MCF 10A (cell line): ENCODE results near the gene TRIM71. TPM values are rescaled to one million over a fixed set of nuclear protein-coding genes. Genes with fewer than 3 reads are reported as not detected.

Experiments
- BruUV-seq: library from RNA; stranded (reverse); fragments of 400-500 nt; replicated peaks from 2 replicates; lab custom pipeline; 2021; lab: Mats Ljungman, UMichigan
- CTCF ChIA-PET: fragments of 300-600 bp; sonication (Branson Sonifier 250); formaldehyde crosslinking; extraction: SDS; loops from one replicate; lab custom pipeline; 2021; ENCODE audit warnings: antibody characterized with exemption, inconsistent platforms; lab: Yijun Ruan, JAX
- POLR2A ChIA-PET: fragments of 300-600, 350-650 bp; sonication (Branson Sonifier 250); formaldehyde crosslinking; extraction: SDS; loops from one replicate; lab custom pipeline; 2020; ENCODE audit warnings: antibody characterized with exemption, inconsistent platforms; lab: Yijun Ruan, JAX
- DNase-seq: peaks from one replicate; pipeline ENCODE4 v3.0.0-alpha.2; 2018; ENCODE audit not compliant: unreplicated experiment
- H3K27ac Mint-ChIP-seq: one replicate; pipeline ENCODE4 v1.8.0; 2022; ENCODE audit warnings: mild to moderate bottlenecking, low read depth, mixed read lengths; ENCODE audit not compliant: unreplicated experiment
- H3K27me3 Mint-ChIP-seq: one replicate; pipeline ENCODE4 v1.8.0; 2022; ENCODE audit warnings: mixed read lengths; ENCODE audit not compliant: insufficient read depth, unreplicated experiment
- H3K36me3 Mint-ChIP-seq: one replicate; pipeline ENCODE4 v1.8.0; 2022; ENCODE audit warnings: mild to moderate bottlenecking, moderate library complexity, mixed read lengths; ENCODE audit not compliant: insufficient read depth, unreplicated experiment
- H3K4me1 Mint-ChIP-seq: one replicate; pipeline ENCODE4 v1.8.0; 2022; ENCODE audit warnings: mixed read lengths; ENCODE audit not compliant: insufficient read depth, unreplicated experiment
- H3K4me3 Mint-ChIP-seq: one replicate; pipeline ENCODE4 v1.8.0; 2022; ENCODE audit warnings: mild to moderate bottlenecking, moderate library complexity, mixed read lengths; ENCODE audit not compliant: unreplicated experiment
- H3K9me3 Mint-ChIP-seq: one replicate; pipeline ENCODE4 v1.8.0; 2022; ENCODE audit warnings: mixed read lengths; ENCODE audit not compliant: unreplicated experiment
- CTCF ChIP-seq: fragments of 200-600 bp; IDR thresholded peaks from one replicate; pipeline ENCODE4 v1.8.0; 2022; ENCODE audit warnings: antibody characterized with exemption, mild to moderate bottlenecking; ENCODE audit not compliant: unreplicated experiment
- intact Hi-C: fragments of 100-400 bp; cut with micrococcal nuclease; formaldehyde crosslinking; loops from 2 replicates; pipeline ENCODE4 v1.14.1; 2022
- total RNA-seq: library from RNA; stranded (reverse); gene quantifications from 2 replicates; pipeline ENCODE4 v1.2.3, GENCODE V29; 2022

Gene TRIM71
- total RNA-seq, 1 experiment from 2014 or later, result 0.05 TPM

GRCh38 chr3:32841867-32842470 lies 24.2 kb downstream of the TRIM71 start:
- TF ChIP-seq CTCF, result no peak
- no peaks in the 10 kb centered on the region for H3K9me3 Mint-ChIP-seq
- peak; percentile 3 for DNase-seq
- H3K4me3 Mint-ChIP-seq, result no peak overlapping the region
- no peaks in the 10 kb centered on the region for H3K36me3 Mint-ChIP-seq
- intact Hi-C loops, result no loop called here
- peaks cover 6% of the 10 kb centered on the region for H3K4me1 Mint-ChIP-seq
- no TSS peak for BruUV-seq
- POLR2A ChIA-PET, result no interaction called here
- CTCF ChIA-PET, result interaction anchor here (0.6 to 1.3 kb wide), 3 partner anchors 32 to 411 kb away, joined by 3 read pairs; no protein-coding TSS in a partner anchor
- no peaks in the 10 kb centered on the region for H3K27me3 Mint-ChIP-seq
- no peak overlapping the region for H3K27ac Mint-ChIP-seq

GRCh38 chr3:32842531-32842931 lies 24.7 kb downstream of the TRIM71 start:
- intact Hi-C loops, result no loop called here
- H3K4me1 Mint-ChIP-seq, result peaks cover 6% of the 10 kb centered on the region
- no peak for DNase-seq
- no peaks in the 10 kb centered on the region for H3K9me3 Mint-ChIP-seq
- BruUV-seq, result no TSS peak
- TF ChIP-seq CTCF, result no peak
- H3K4me3 Mint-ChIP-seq, result no peak overlapping the region
- CTCF ChIA-PET, result interaction anchor here (0.6 to 1.3 kb wide), 2 partner anchors 232 to 411 kb away, joined by 3 read pairs; no protein-coding TSS in a partner anchor
- POLR2A ChIA-PET, result no interaction called here
- H3K27me3 Mint-ChIP-seq, result no peaks in the 10 kb centered on the region
- no peaks in the 10 kb centered on the region for H3K36me3 Mint-ChIP-seq
- H3K27ac Mint-ChIP-seq, result no peak overlapping the region

- TF ChIP-seq CTCF, result no peak
- no TSS peak for BruUV-seq
- Mint-ChIP-seq H3K27me3 (no peaks in the 10 kb centered on the region), H3K4me1 (peaks cover 6% of the 10 kb centered on the region), H3K27ac (no peak overlapping the region), H3K36me3 (no peaks in the 10 kb centered on the region), H3K4me3 (no peak overlapping the region), H3K9me3 (no peaks in the 10 kb centered on the region)
- ChIA-PET CTCF (no interaction called here), POLR2A (no interaction called here)
- DNase-seq, result no peak
- intact Hi-C loops, result no loop called here
Observed at GRCh38 chr3:32842987-32843386, 25.2 kb downstream of the TRIM71 start.

GRCh38 chr3:32843510-32844321 lies 25.9 kb downstream of the TRIM71 start:
- ChIA-PET POLR2A (interaction anchor here (1.1 kb wide), 1 partner anchor 16 kb away, joined by 3 read pairs; no protein-coding TSS in a partner anchor), CTCF (interaction anchor here (1.4 kb wide), 1 partner anchor 9 kb away, joined by 5 read pairs; no protein-coding TSS in a partner anchor)
- no TSS peak for BruUV-seq
- no peaks in the 10 kb centered on the region for H3K27me3 Mint-ChIP-seq
- H3K4me3 Mint-ChIP-seq, result no peak overlapping the region
- no peaks in the 10 kb centered on the region for H3K9me3 Mint-ChIP-seq
- TF ChIP-seq CTCF, result no peak
- no peak for DNase-seq
- intact Hi-C loops, result no loop called here
- peaks cover 6% of the 10 kb centered on the region for H3K4me1 Mint-ChIP-seq
- no peaks in the 10 kb centered on the region for H3K36me3 Mint-ChIP-seq
- no peak overlapping the region for H3K27ac Mint-ChIP-seq
